Spleen (tissue), 11 donors: ENCODE results near the gene SNIP1. TPM values are rescaled to one million over a fixed set of nuclear protein-coding genes. Genes with fewer than 3 reads are reported as not detected.

ENCODE experiments used
- DNase-seq: peaks from one replicate; pipeline ENCODE4 v3.0.0-alpha.2; 2020
- H3K27ac ChIP-seq, 8 donors: fragments of 200-600 bp; sonication (generic) in 7 of 8; 1 replicate in 4 of 8; 2 replicates in 4 of 8; pipeline versions ENCODE4 v1.5.0 to v1.8.0; 2016 to 2021; ENCODE audit warnings: inconsistent platforms in 4 of 8, mild to moderate bottlenecking in 4 of 8, moderate library complexity in 1 of 8
- H3K27me3 ChIP-seq, 7 donors: fragments of 200-600 bp; sonication (generic) in 6 of 7; replicated peaks in 1 of 7; 1 replicate in 4 of 7; 2 replicates in 3 of 7; pipeline versions ENCODE4 v1.5.0 to v1.8.0; 2016 to 2021; ENCODE audit warnings: inconsistent platforms in 3 of 7, mild to moderate bottlenecking in 1 of 7
- H3K36me3 ChIP-seq, 6 donors: fragments of 200-600 bp; sonication (generic) in 5 of 6; 1 replicate in 4 of 6; 2 replicates in 2 of 6; pipeline versions ENCODE4 v1.5.0 to v1.8.0; 2016 to 2021; ENCODE audit warnings: inconsistent platforms in 2 of 6
- H3K4me1 ChIP-seq, 6 donors: fragments of 200-600 bp; sonication (generic) in 5 of 6; 1 replicate in 3 of 6; 2 replicates in 3 of 6; pipeline versions ENCODE4 v1.5.0 to v1.8.0; 2016 to 2021; ENCODE audit warnings: inconsistent platforms in 3 of 6
- H3K4me3 ChIP-seq, 8 donors: fragments of 200-600 bp; sonication (generic) in 7 of 8; 1 replicate in 4 of 8; 2 replicates in 4 of 8; pipeline versions ENCODE4 v1.5.0 to v1.8.0; 2016 to 2021; ENCODE audit warnings: inconsistent platforms in 4 of 8, mild to moderate bottlenecking in 4 of 8, moderate library complexity in 2 of 8
- H3K9me3 ChIP-seq, 8 donors: fragments of 200-600 bp; sonication (generic) in 7 of 8; 1 replicate in 4 of 8; 2 replicates in 4 of 8; pipeline versions ENCODE4 v1.5.0 to v1.8.0; 2016 to 2021; ENCODE audit warnings: inconsistent platforms in 4 of 8
- CTCF ChIP-seq, 11 experiments: fragments of 200-600 bp in 7 of 11; fragments of 450-650 bp in 4 of 11; sonication (generic) in 4 of 11; IDR thresholded peaks in 8 of 11; conservative IDR thresholded peaks in 3 of 11; 1 replicate in 7 of 11; 2 replicates in 4 of 11; pipeline versions ENCODE4 v1.4.0 to v1.8.0; 2016 to 2021; ENCODE audit warnings: antibody characterized with exemption in 11 of 11, inconsistent platforms in 4 of 11, mild to moderate bottlenecking in 1 of 11
- POLR2A ChIP-seq, 3 donors: fragments of 450-650 bp; IDR thresholded peaks; one replicate each; pipeline ENCODE4 v1.5.1; 2017; ENCODE audit warnings: antibody characterized with exemption in 3 of 3, mild to moderate bottlenecking in 1 of 3
- POLR2AphosphoS5 ChIP-seq, 3 donors: sonication (generic); formaldehyde crosslinking; IDR thresholded peaks; one replicate each; pipeline ENCODE4 v1.5.1; 2017; ENCODE audit warnings: antibody characterized with exemption in 3 of 3
- WGBS, 5 donors: extraction: QIAGEN DNeasy Blood & Tissue Kit in 3 of 5; methylation state at CpG; one replicate each; pipeline versions ENCODE4 v1.1.5 to v1.1.7; 2013 to 2018; 5-methylcytosine and 5-hydroxymethylcytosine counted together
- intact Hi-C: fragments of 100-400 bp; cut with DNase I; formaldehyde crosslinking; loops from one replicate; pipeline ENCODE4 v1.15.0; 2023; ENCODE audit warnings: low total_unique reads
- polyA plus RNA-seq, 3 donors: library from polyadenylated mRNA; stranded (reverse); fragments of 200-250 nt; gene quantifications; one replicate each; pipeline ENCODE4 v1.2.1, GENCODE V29; 2013
- total RNA-seq, 7 donors: library from RNA; depleted of rRNA in 3 of 7; stranded (reverse); fragments of >200 nt in 3 of 7; fragmentation: NEBNext Ultra II Directional in 4 of 7; extraction: Animal tissue kit (Norgen Biotek cat#: 25700) in 4 of 7; gene quantifications; one replicate each; pipeline versions ENCODE4 v1.1.0 to v1.2.1, GENCODE V29; 2016 to 2021
- donor health status: healthy with polysubstance abuse.
- donor health status: DM: no; HTN: no; CAD: no; lungs with moderate emphysema.
- donor health status: DM: no; HTN: no; CAD: no.
- donor health status: Bipolar disorder and iron deficiency.
- donor health status: healthy.
- donor health status: DM: no; HTN: no; CAD: no.
- donor health status: DM: yes; HTN: yes; CAD: no.

Gene SNIP1
- total and polyA plus RNA-seq, 10 donors, result 4.3 to 26.6 (median 20.3) TPM

- H3K4me3 ChIP-seq, result peak within 1 kb of the TSS; percentile 92 to 100 (median 100)
- intact Hi-C loops, result loop anchor here (2.0 kb wide), 1 partner anchor 38 kb away; no protein-coding TSS in a partner anchor
- TF ChIP-seq POLR2AphosphoS5 (IDR thresholded peaks at IDR 0.05) (peak; percentile 92 to 93 (median 93)), POLR2A (IDR thresholded peaks at IDR 0.05) (peak in 1 of 3 donors; percentile 78), CTCF (IDR thresholded peaks at IDR 0.05 in 8 of 11, conservative IDR thresholded peaks at IDR 0.05 in 3 of 11) (peak in 10 of 11 experiments; percentile 4 to 93 (median 70))
These were observed 39.5 kb downstream of the SNIP1 start, which contains the start of gene MEAF6 for GRCh38 chr1:37514350-37515184. Gene MEAF6, minus strand, starts transcription at chr1:37514766. Its CDS starts 20 bp downstream, at chr1:37514746.

GRCh38 chr1:37513795-37514349 lies 40.2 kb downstream of the SNIP1 start:
- TF ChIP-seq POLR2A (IDR thresholded peaks at IDR 0.05) (no peak), POLR2AphosphoS5 (IDR thresholded peaks at IDR 0.05) (no peak), CTCF (IDR thresholded peaks at IDR 0.05 in 8 of 11, conservative IDR thresholded peaks at IDR 0.05 in 3 of 11) (no peak)
- intact Hi-C loops, result loop anchor here (2.0 kb wide), 1 partner anchor 39 kb away; no protein-coding TSS in a partner anchor
- Histone ChIP-seq H3K4me1 (peaks cover 9 to 53% (median 30%) of the 10 kb centered on the region in 6 donors), H3K36me3 (peaks cover 0 to 44% (median 19%) of the 10 kb centered on the region in 6 donors), H3K27me3 (no peaks in the 10 kb centered on the region), H3K9me3 (no peaks in the 10 kb centered on the region), H3K4me3 (peak overlapping the region; percentile 92 to 100 (median 100)), H3K27ac (peak overlapping the region in 7 of 8 donors; percentile 88 to 98 (median 95))
- WGBS, 5 donors, result 4 to 7% (median 6%) methylated on average over 20 to 26 of the region's 26 CpGs
- peak; percentile 81 for DNase-seq

More at GRCh38 chr1:37514350-37515184, 39.5 kb downstream of the SNIP1 start, which contains the start of gene MEAF6:
- peak; percentile 96 for DNase-seq
- no peaks in the 10 kb centered on the region for H3K9me3 ChIP-seq
- H3K4me1 ChIP-seq, result peaks cover 9 to 46% (median 30%) of the 10 kb centered on the region in 6 donors
- WGBS, 5 donors, result 1% methylated on average over 53 to 100 of the region's 100 CpGs
- no peaks in the 10 kb centered on the region for H3K27me3 ChIP-seq
- H3K27ac ChIP-seq, result peak within 1 kb of the TSS; percentile 88 to 98 (median 96)
- H3K36me3 ChIP-seq, result peaks cover 0 to 37% (median 15%) of the 10 kb centered on the region in 6 donors

- 76 to 90% (median 81%) methylated on average over 4 of the region's 4 CpGs for WGBS, 5 donors
These were observed 44.9 kb downstream of the SNIP1 start for GRCh38 chr1:37509181-37509580.

More at GRCh38 chr1:37509181-37509580, 44.9 kb downstream of the SNIP1 start:
- Histone ChIP-seq H3K9me3 (no peaks in the 10 kb centered on the region), H3K36me3 (peaks cover 2 to 91% (median 41%) of the 10 kb centered on the region in 6 donors), H3K27ac (no peak overlapping the region), H3K27me3 (no peaks in the 10 kb centered on the region), H3K4me3 (no peak overlapping the region), H3K4me1 (peaks cover 9 to 67% (median 31%) of the 10 kb centered on the region in 6 donors)
- intact Hi-C loops, result no loop called here
- no peak for DNase-seq
- TF ChIP-seq POLR2AphosphoS5 (IDR thresholded peaks at IDR 0.05), result no peak
- no peak for TF ChIP-seq POLR2A (IDR thresholded peaks at IDR 0.05)
- TF ChIP-seq CTCF (IDR thresholded peaks at IDR 0.05 in 8 of 11, conservative IDR thresholded peaks at IDR 0.05 in 3 of 11), result no peak
